GM21619 (cell line): ENCODE data around the gene RWDD1.

Source experiments
- ATAC-seq: cut with Tn5 transposase; IDR thresholded peaks from one replicate; pipeline ENCODE4 v1.9.1; 2021; ENCODE audit not compliant: unreplicated experiment

The RWDD1 gene

GRCh38 chr6:116570856-116571682 is at the start of gene RWDD1:
Gene RWDD1 (plus strand): TSS chr6:116571504. CDS start chr6:116571583, 79 bp downstream.
- peak; percentile 92 for ATAC-seq

DNA sequence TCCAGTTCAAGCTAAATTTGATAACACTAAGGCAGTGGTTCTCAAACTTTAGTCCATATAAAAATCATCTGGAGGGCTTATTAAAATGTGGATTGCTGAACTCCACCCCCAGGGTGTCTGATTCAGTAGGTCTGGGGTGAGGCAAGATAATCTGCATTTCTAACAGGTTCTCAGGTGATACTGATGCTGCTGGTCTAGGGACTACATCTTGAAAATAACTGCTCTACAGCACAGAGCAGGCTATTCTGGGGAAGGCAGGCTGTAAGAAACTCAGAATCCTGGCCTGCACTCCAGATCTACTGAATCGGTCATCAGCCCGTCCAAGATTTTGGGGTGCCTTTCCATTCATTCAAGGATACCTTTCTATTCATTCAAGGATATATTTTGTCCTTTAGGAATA is 48.4 kb upstream of the RWDD1 start:
- no peak for ATAC-seq

- ATAC-seq, result no peak
Observed at GRCh38 chr6:116524236-116524635, 47.1 kb upstream of the RWDD1 start.

DNA sequence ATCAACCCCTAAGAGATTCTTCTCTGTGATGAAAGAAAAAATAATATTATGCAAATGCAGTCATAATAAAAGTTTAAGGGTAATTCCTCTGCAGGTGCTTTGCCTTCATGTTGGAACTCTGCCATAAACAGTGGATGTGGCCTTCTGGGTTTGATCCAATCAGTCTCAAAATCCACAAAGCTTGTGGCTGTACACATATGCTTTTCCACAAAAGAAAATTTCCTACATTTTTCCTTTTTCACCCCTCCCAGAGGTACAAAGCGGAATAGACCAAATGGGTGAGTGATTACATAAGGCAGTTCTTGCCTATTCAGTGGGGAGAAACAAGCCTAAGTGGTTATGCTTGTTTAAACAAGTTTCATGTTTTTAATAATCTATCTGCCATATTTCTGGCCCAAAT is 43.2 kb upstream of the RWDD1 start:
- ATAC-seq, result no peak

- ATAC-seq, result no peak
Observed at GRCh38 chr6:116528780-116529179, 42.5 kb upstream of the RWDD1 start.

DNA sequence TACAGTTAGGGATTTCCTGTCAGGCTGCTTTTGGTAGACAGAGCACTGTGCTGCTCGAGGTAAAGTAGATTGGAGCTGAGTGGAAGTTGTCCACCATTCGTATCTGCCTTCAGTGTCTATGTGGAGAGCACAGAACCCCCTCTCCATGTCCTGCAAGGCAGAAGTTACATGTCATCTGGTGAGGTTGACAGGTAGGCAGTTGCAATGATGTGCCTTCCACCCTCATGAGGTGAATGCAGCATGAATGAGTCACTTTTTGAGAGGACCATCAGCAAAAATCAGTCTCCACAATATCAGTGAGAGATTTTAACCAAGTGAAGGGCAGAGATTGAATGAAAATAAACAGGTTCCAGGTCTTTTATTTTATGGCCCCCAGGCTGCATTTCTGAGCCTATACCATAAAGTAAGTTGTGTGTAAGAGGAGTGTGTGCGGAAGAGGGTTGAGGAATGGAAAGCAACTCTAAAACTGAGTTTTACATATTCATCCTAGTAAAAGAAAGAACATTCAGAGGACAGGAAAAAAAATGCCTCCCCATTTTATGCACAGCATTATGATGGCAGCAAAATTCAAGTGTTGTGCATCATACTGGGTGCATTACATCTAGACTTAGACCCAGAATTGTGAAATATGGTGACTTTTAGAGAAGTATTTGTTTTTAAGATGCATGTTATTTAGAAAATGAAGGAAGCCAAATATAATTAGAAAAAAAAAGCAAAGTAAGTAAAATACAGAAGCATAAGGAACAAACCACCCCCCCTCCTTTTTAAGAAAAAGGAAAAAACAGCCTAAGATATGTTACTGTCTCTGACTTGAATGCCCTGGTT is 41.6 kb upstream of the RWDD1 start:
- no peak for ATAC-seq

- ATAC-seq, result no peak
Observed at GRCh38 chr6:116530436-116530835, 40.9 kb upstream of the RWDD1 start.

DNA sequence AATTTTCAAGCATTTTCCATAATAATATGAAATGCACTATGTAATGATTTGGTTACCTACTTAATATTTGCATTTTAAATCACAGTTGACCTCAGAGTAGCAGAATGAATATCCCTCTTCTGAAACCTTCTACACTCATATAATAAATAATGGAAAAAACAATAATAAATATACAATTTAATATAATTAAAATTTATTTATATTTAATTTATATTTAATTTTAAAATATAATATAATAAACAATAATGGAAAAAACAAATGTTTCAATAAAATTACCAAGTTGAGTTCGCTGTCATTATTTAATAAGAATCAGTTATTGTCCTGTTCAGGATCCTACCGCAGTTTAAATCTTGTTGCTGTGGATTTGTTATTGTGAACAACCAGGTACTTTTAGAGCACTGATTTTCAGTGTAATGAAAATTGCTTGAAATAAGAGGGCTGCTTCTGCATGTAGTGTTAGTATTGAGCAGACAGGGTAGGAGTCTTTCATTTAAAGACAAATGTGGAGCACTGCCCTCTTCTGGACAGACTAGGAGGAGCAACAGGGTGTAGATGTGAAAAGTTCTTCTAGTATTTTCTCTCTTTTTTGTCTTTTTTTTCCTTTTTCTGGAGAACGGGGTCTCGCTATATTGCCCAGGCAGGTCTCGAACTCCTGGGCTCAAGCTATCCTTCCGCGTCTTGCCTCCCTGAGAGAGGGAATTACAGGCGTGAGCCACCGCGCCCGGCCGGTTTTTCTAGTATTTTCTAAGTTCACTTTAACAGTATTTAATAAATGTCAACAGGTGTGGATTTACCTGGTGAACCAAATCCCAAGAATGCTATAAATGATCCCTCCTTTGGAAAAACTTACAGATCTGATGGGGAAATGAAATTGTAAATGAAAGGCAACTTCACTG is 39.4 kb upstream of the RWDD1 start:
- ATAC-seq, result peak; percentile 77

- ATAC-seq, result no peak
Observed at GRCh38 chr6:116533233-116533957, 37.9 kb upstream of the RWDD1 start.

DNA sequence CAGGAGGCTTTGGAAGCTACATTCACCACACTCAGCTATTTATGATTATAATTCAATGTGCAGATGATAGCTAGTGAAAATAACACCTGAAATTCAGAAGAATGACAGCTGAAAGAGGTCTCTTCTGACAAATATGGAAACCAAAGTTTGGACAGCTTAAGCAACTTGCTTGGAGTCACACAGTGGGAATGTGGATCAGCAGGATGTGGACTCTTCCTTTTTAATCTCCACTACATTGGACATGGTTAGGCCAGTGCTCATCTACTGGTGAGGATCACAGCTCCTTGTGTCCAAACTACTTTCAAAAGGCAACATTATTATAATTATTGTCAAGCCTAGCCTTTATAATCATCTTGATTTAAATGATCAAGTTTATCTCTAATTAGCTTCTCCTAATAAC is 36.2 kb upstream of the RWDD1 start:
- no peak for ATAC-seq

DNA sequence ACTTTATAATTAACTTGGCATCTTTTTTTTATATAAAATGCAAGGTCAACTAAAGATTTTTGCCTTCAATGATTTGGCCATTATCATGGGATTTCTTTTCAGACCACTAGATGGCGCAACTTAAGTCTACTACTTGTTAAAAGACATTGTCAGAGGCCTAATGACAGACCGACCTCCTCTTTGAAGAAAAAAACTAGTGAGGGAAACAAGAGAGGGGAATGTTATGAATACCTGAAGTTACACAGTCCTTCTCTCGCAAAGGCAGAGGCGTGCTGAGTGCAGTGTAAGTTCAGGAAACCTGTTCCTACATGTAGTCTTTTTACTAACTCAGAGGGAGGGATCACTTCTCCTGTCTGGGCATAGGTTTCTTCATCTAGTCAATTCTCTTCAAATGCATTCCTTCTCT is 35.1 kb upstream of the RWDD1 start:
- ATAC-seq, result peak; percentile 56

DNA sequence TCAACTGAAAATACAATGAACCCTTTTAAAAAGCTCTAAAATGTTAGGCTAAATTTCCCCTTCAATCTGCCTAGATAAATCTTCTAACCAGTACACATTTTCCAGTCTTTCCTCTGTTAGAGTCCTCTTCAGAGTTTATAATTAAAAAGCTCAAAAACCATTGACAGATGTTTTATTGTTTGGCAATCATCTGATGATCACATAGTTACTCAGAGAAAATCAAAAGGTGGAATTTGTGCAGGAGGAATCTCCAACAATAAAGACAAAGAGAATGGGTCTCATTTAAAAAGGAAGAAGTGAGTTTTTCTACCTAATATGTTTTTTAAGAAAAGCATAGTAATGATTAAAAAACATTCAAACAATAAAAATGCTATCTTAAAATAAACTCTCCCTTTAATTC is 28.9 kb upstream of the RWDD1 start:
- no peak for ATAC-seq

- no peak for ATAC-seq
Observed at GRCh38 chr6:116543149-116543548, 28.2 kb upstream of the RWDD1 start.

GRCh38 chr6:116545651-116546050 is 25.7 kb upstream of the RWDD1 start, which contains the start of gene TRAPPC3L:
Gene TRAPPC3L (minus strand): TSS chr6:116545684. CDS start chr6:116545514, 170 bp downstream.
- ATAC-seq, result no peak

GRCh38 chr6:116547358-116547757 is 23.9 kb upstream of the RWDD1 start:
- ATAC-seq, result no peak

DNA sequence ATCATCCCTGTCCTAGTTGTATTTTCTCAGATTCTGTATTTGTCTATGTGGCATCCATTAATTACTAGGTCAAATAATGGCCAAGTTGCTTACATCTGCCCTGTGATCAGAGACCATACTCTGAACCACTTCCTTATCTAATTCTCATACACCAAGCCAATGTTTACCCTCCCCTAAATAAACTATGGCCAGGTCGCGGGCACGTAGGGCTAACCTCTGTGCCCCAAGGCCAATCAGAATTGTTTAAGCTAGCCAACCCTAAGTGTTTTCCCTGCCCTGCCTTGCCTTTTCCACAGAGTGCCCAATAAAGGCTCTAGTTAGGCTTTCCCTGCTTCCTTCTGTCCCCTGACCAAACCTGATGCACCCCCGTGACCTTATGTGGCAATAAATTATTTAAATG is 20.5 kb upstream of the RWDD1 start:
- no peak for ATAC-seq

DNA sequence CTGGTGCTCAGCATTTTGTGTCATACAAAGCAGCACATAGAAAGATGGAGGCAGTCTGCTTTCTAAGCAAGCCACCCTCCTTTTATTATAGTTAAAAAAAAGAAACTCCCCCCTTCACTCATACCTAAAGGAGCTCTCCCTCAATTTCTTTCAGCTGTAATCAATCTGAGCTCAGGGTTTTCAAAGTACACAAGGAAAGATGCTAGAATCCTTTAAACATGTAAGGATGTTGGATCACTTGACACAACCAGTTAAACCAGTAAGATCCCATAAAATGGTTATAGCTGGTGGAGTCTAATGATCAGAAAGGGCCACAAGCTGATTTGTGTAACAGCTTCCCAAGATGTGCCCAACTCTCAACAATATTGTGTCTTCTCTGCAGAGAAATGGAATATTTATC is 17.9 kb upstream of the RWDD1 start, which contains the start of gene CALHM4:
TSS of gene CALHM4 (plus strand) at position 301 of the 400 bp plus-strand sequence. CDS start at position 344, 43 bp downstream.
- no peak for ATAC-seq

GRCh38 chr6:116556065-116556464 is 15.2 kb upstream of the RWDD1 start:
- no peak for ATAC-seq

DNA sequence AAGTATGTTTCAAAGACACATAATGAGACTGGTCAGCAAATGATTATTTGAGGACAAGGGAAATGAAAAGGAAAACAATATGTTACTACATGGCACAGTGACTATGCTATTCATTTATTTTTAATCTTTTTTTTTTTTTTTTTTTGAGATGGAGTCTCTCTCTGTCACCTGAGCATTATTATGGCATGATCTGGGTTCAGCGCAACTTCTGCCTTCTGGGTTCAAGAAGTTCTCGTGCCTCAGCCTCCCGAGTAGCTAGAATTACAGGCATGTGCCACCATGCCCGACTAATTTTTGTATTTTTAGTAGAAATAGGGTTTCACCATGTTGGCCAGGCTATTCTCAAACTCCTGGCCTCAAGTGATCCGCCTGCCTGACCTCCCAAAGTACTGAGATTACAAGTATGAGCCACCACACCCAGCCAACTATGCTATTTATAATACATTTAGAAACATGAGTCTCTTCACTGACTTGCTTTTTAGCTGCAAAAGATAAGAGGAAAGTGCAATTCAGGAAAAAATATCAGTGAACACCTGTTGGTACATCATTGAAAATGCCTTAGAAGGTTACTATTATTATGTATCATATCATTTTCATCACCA is 14.4 kb upstream of the RWDD1 start:
- no peak for ATAC-seq

GRCh38 chr6:116557893-116558292 is 13.4 kb upstream of the RWDD1 start:
- ATAC-seq, result no peak
